Kidney epithelial cell (primary cell): ENCODE measurements around the gene TBX1. TPM values are rescaled to one million over a fixed set of nuclear protein-coding genes. Genes with fewer than 3 reads are reported as not detected.
A peak's percentile ranks its signal among the peaks of the same experiment; 100 is the strongest.

Experiments used
- DNase-seq: peaks from one replicate; pipeline ENCODE4 v3.0.0-alpha.2; 2010; ENCODE audit warnings: low read depth
- H3K27me3 ChIP-seq: 2 replicates; pipeline ENCODE4 v1.6.0; 2011; ENCODE audit warnings: low read length; ENCODE audit not compliant: control insufficient read depth, insufficient read depth
- H3K36me3 ChIP-seq: 2 replicates; pipeline ENCODE4 v1.5.1; 2011; ENCODE audit warnings: low read length; ENCODE audit not compliant: control insufficient read depth, insufficient read depth
- H3K4me3 ChIP-seq: 2 replicates; pipeline ENCODE4 v1.5.1; 2011; ENCODE audit warnings: low read depth, mild to moderate bottlenecking, control low read depth, low read length
- CTCF ChIP-seq: IDR thresholded peaks from 2 replicates; pipeline ENCODE4 v1.5.1; 2011; ENCODE audit warnings: mild to moderate bottlenecking, moderate library complexity, low read length, control low read depth, inconsistent platforms; ENCODE audit not compliant: insufficient read depth, poor library complexity, severe bottlenecking
- total RNA-seq: library from RNA; depleted of rRNA; stranded (reverse); fragments of >200 nt; gene quantifications from 2 replicates; pipeline ENCODE4 v1.2.3, GENCODE V29; 2015

TBX1 gene
- total RNA-seq, 1 donor from 2014 or later: not detected

GRCh38 chr22:19798003-19798665 is 37.6 kb downstream of the TBX1 start:
- Histone ChIP-seq H3K27me3 (peaks cover 3% of the 10 kb centered on the region), H3K4me3 (no peak overlapping the region), H3K36me3 (no peaks in the 10 kb centered on the region)
- no peak for TF ChIP-seq CTCF
- no peak for DNase-seq

- Histone ChIP-seq H3K36me3 (no peaks in the 10 kb centered on the region), H3K4me3 (no peak overlapping the region), H3K27me3 (peaks cover 3% of the 10 kb centered on the region)
- DNase-seq: no peak
- TF ChIP-seq CTCF: no peak
Observed at GRCh38 chr22:19798891-19799293, 38.3 kb downstream of the TBX1 start.

DNA sequence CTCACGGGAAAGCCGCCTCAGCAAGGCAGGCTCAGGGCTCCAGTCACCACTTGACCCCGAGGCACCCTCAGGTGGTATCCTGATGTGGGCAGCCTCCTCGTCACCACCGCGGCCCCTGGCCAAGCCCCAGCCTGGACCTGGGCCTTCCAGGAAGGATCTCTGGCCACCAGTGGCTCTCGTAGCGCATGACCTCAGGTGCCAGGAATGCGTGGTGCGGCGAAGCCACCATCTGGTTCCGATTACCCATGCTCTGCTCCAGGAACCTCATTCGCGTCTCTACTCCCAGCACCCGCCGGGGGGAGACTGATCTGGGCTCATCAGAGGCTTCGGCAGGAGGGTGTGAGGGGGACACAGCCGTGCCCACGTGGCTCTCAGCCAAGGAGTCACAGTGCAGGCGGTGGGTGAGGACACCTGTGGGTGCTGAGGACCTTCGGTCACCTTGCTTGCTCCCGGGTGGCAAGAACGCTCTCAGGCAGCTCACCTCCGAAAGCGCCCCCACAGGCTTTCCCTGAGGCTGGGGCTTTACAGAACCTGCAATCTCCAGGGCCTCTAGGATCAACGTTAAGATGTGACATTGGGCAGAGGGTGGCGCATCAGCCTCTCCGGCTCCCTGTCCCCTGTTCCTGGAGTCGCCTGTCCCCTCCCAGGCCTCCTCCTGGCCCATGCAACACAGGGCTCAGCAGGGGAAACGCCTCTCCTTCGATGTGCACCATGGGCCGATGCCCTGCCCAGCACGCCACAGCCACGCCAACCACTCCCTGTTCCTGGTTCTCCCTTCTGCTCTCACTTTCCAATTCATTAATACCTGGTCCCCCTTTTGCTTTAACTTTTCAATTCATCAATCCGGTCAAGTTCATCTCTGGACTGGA is 39.0 kb downstream of the TBX1 start:
- H3K4me3 ChIP-seq: no peak overlapping the region
- TF ChIP-seq CTCF: no peak
- no peak for DNase-seq
- H3K36me3 ChIP-seq: no peaks in the 10 kb centered on the region
- peaks cover 3% of the 10 kb centered on the region for H3K27me3 ChIP-seq

DNA sequence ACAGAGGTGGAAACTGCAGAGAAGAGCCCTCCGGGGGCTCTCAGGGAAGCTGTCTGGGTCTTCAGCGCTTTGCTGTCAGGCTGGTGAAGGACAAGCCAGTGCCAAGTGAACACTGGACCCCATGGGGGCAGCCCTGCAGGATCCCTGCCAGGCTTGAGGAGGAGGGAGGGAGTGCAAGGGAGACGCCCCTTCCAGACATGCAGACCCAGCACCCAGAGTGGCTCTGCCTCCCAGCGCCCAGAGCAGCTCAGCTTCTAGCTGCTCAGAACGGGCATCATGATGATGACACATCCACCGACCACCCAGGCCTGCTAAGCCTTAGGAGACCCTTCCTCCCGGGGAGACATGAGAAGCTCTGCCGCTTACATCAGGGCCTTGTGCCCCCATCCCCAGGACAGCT is 39.7 kb downstream of the TBX1 start:
- no peaks in the 10 kb centered on the region for H3K36me3 ChIP-seq

DNA sequence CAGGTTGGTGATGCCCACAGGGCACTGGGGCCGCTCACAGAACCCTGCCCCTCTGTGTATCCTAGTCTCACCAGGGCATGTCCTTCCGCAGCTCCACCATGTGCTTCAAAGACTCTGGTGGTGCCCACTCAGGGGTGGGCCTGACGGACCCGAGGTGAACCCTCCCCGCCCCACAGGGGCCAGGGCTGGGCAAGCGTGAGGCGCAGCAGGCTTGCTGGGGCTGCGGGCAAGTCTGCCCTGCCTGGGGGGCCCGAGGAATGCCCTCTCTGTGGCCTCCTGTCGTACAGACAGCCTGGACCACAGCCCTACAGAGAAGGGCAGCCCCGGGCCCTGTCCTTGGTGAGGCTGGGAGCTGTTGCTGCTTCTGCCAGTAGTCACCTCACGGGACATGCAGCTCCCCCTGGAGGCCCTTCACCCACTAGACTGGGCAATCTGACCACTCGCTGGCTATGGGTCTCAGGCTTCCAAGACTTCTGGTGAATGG is 40.2 kb downstream of the TBX1 start:
- H3K4me3 ChIP-seq: no peak overlapping the region
- peaks cover 3% of the 10 kb centered on the region for H3K27me3 ChIP-seq
- H3K36me3 ChIP-seq: no peaks in the 10 kb centered on the region
- no peak for DNase-seq
- peak; percentile 37 for TF ChIP-seq CTCF

More for the DNA sequence above, 39.7 kb downstream of the TBX1 start:
- H3K27me3 ChIP-seq: peaks cover 3% of the 10 kb centered on the region
- TF ChIP-seq CTCF: no peak
- DNase-seq: no peak
- no peak overlapping the region for H3K4me3 ChIP-seq
